GM12872 (cell line): ENCODE results near the gene HOXD10.

Experiments
- CTCF ChIP-seq: IDR thresholded peaks from 3 replicates; pipeline ENCODE4 v1.5.1; 2011; ENCODE audit warnings: low read depth, mild to moderate bottlenecking, low read length, moderate library complexity; ENCODE audit not compliant: insufficient read depth

Gene HOXD10

GRCh38 chr2:176099728-176100546, 16.6 kb upstream of the HOXD10 start, which contains the start of gene HOXD12:
HOXD12 (plus strand) TSS chr2:176099795; CDS start chr2:176099802, 7 bp downstream.
- TF ChIP-seq CTCF = no peak

DNA sequence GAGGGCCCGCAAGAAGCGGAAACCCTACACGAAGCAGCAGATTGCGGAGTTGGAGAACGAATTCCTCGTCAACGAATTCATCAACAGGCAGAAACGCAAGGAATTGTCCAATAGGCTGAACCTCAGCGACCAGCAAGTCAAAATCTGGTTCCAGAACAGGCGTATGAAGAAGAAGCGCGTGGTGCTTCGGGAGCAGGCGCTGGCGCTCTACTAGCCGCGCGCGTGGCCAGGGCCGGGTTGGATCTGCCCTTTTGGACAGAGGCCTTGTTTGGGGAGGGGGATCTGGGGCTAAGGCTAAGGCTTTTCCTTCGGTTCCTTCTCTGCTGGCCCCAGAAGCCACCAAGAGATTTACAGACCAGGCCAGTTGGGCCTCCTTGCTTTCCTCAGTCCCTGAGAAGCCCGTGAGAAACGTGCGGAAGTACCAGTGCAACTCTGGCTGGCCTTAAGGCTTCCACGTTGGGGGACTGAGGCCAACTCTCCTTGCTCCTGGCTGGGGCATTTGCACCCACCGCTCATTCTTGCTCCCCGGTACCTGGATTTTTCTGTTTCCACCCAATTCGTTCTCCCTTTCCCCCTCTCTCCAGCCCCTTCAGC, 15.9 kb upstream of the HOXD10 start:
- no peak for TF ChIP-seq CTCF

- TF ChIP-seq CTCF = no peak
Measured at GRCh38 chr2:176101216-176101830, 15.3 kb upstream of the HOXD10 start.

DNA sequence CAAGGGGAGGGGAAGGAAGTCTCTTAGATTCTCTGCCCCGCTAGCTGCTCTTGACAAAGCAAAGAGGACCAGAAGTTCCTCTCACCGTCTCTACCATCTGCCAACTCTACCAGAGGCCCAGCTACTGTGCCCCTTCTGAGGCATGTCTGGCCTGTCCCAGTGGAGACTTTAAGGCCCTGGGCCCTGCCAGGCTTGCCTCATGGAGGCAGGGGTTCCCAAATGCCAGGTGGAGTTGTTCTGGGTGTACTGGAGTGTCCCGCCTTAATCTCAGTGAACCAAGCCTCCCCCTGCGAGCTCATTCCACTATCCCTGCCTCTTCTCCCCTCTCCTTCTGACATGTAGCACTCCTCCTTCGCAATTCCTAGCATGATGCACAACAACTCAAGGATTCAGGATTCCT, 14.7 kb upstream of the HOXD10 start:
- TF ChIP-seq CTCF = no peak

GRCh38 chr2:176102309-176102866, 14.2 kb upstream of the HOXD10 start:
- no peak for TF ChIP-seq CTCF

DNA sequence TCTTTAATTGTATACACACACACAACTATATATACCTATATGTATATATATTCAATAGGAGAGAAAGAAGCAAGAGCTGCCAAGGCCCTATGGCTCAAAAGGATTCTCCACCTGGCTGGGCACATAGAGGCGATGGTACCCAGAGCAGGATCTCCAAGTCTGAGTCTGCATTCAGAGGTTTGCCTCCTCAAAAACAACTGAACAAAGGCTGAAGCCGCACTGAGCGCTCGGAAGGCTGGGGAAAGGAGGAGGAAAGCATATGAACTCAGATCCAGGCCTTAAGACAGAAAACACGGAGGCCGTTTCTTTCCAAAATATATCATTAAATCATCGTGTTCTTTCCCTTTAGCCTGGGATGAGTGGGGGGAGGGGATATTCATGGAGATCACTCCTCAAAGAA, 13.4 kb upstream of the HOXD10 start:
- no peak for TF ChIP-seq CTCF

DNA sequence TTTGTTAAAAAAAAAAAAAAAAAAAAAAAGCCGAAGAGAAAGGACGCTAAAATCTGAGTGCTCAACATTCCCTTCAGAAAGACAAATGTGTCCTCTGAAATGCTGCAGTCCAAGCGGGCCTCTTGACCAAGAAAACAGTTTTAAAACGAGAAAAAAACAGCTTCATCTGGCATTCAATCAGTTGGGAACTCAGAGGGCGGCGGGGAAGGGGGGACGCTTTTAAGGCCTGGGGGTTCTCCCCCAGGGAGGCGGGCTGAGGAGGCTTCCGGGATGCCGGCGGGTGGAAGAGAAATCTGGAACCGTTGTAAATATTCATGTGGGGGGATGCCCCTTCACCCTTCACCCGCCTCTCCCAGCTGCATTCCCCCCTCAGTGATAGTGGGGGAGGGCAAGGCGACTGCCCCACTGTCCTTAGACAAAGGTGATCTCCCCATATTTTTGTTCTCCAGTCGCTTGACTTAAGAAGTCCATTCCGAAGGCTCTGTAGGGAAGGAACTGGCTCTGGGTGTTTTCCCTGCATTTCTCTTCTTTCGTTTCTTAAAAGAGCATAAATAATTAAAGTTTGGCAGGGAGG, 12.7 kb upstream of the HOXD10 start:
- TF ChIP-seq CTCF = no peak
